A673 (cell line): ENCODE data around the gene CDY2B. TPM values are rescaled to one million over a fixed set of nuclear protein-coding genes. Genes with fewer than 3 reads are reported as not detected.

Source experiments
- total RNA-seq: library from RNA; stranded (reverse); gene quantifications from 2 replicates; pipeline ENCODE4 v1.2.3, GENCODE V29; 2021

The CDY2B gene
- total RNA-seq, 1 experiment from 2014 or later: not detected

Other genes starting within 250 kb of the CDY2B start
- gene CDY2A, start 145.6 kb upstream of the CDY2B start, total RNA-seq: not detected in 2 replicates